LNCaP clone FGC (cell line): ENCODE measurements around the gene AURKA.
"Not testable (repeated sequence)": the region's sequence is repeated elsewhere in the genome, so short reads cannot be mapped to it uniquely, and the experiment has no call there.

Source experiments
- DNase-seq: peaks from one replicate; pipeline ENCODE4 v3.0.0-alpha.2; 2011; ENCODE audit warnings: low read depth
- H3K4me3 ChIP-seq: 2 replicates; pipeline ENCODE4 v1.5.1; 2011; ENCODE audit warnings: mild to moderate bottlenecking, low read depth, low read length, control low read depth
- TF ChIP-seq, protein P1 (sequence below): IDR thresholded peaks from 2 replicates; pipeline ENCODE4 v1.5.1; 2012; ENCODE audit warnings: mild to moderate bottlenecking; ENCODE audit not compliant: control insufficient read depth, insufficient read depth; ENCODE audit errors: extremely low read depth

The AURKA gene

GRCh38 chr20:56392881-56393482, 967 bp upstream of the AURKA start:
- peak overlapping the region; percentile 90 for H3K4me3 ChIP-seq
- no peak for DNase-seq
- TF ChIP-seq, protein P1, sequence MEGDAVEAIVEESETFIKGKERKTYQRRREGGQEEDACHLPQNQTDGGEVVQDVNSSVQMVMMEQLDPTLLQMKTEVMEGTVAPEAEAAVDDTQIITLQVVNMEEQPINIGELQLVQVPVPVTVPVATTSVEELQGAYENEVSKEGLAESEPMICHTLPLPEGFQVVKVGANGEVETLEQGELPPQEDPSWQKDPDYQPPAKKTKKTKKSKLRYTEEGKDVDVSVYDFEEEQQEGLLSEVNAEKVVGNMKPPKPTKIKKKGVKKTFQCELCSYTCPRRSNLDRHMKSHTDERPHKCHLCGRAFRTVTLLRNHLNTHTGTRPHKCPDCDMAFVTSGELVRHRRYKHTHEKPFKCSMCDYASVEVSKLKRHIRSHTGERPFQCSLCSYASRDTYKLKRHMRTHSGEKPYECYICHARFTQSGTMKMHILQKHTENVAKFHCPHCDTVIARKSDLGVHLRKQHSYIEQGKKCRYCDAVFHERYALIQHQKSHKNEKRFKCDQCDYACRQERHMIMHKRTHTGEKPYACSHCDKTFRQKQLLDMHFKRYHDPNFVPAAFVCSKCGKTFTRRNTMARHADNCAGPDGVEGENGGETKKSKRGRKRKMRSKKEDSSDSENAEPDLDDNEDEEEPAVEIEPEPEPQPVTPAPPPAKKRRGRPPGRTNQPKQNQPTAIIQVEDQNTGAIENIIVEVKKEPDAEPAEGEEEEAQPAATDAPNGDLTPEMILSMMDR, result no peak

GRCh38 chr20:56391596-56392131, 351 bp downstream of the AURKA start:
- H3K4me3 ChIP-seq, result peak overlapping the region; percentile 90
- TF ChIP-seq, protein P1, result no peak
- DNase-seq, result no peak

DNA sequence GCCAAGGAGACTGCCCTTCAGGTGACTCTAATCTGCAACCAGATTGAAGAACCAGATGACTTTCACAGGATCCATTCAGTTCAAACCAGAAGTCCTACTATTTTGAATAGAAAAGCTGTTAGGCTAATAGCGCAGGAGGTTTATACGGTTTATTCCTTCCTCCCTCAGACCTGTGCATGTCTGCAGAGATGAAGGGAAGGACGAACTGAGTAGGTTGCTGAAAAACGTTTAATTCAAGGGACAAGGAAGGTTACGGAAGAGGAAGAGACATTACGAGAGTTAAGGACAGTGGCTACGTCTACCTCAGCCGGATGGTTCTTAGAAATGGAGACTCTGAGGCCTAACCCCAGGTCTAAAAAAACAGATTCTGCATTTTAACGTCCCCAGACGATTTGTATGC, 978 bp downstream of the AURKA start:
- peak overlapping the region; percentile 90 for H3K4me3 ChIP-seq
- TF ChIP-seq, protein P1, result no peak
- no peak for DNase-seq

GRCh38 chr20:56390396-56390795, 1.6 kb downstream of the AURKA start:
- H3K4me3 ChIP-seq, result peak overlapping the region; percentile 90
- DNase-seq, result not testable (repeated sequence)

DNA sequence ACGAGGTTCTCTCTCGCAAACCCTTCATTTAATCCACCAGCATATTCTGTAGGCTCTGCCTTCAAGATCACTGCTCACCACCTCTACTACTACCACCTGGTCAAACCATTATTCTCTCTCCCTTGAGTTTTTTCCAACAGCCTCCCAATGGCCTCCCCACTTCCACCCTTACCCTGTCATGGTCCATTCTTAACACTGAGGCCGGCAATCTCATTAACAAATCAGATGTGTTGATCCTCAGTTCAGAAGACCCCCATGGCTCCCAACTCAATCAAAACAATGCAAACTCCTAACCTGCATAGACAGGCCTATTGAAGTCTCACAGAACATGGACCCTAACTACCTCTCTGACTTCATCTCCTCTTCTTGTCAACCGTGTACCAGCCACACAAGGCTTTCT, 2.2 kb downstream of the AURKA start:
- no peak for DNase-seq

DNA sequence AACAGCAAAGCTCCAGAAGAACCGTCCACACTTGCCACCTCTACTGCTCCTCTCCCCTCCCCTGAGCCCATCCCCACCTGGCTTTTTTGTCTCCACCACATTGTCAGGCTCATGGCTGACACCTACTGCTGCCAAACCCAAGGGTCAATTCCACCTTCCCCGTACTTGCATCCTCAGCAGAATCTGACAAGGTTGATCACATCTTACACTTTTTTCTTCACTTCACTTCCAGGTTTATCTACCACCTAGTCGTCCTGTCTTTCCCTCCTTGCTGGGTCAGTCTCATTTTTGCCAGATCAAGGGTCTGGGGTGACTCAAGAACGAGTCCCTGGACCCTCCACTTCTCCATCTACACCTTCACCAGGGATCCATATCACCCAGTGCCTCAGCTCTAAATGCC, 3.1 kb downstream of the AURKA start:
- TF ChIP-seq, protein P1, result no peak
- no peak for DNase-seq
- H3K4me3 ChIP-seq, result no peak overlapping the region

More for the DNA sequence above, 2.2 kb downstream of the AURKA start:
- no peak overlapping the region for H3K4me3 ChIP-seq
- TF ChIP-seq, protein P1, result no peak

DNA sequence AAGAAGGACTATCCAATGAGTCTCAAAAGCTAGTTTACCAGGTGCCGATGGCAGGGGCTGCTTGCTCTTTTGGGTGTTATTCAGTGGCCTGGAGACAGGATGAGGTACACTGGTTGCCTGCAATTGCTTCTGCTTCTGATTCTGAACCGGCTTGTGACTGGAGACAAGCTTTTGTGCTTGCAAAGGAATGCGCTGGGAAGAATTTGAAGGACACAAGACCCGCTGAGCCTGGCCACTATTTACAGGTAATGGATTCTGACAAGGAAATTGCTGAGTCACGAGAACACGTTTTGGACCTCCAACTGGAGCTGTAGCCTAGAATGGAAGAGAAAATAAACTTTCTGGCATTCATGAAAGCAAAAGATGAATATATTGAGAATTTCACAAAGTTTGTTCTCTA, 5.8 kb downstream of the AURKA start:
- no peak for DNase-seq
- TF ChIP-seq, protein P1, result no peak
- H3K4me3 ChIP-seq, result no peak overlapping the region
